ENCODE results near the gene KIF3B. TPM values are rescaled to one million over a fixed set of nuclear protein-coding genes. Genes with fewer than 3 reads are reported as not detected.

The KIF3B gene
- total and polyA plus RNA-seq, 2 of the 13 experiments (the other 11 are each of a cell fraction or from before 2014, with no cell fraction given) = 23.6 to 28.8 TPM

DNA sequence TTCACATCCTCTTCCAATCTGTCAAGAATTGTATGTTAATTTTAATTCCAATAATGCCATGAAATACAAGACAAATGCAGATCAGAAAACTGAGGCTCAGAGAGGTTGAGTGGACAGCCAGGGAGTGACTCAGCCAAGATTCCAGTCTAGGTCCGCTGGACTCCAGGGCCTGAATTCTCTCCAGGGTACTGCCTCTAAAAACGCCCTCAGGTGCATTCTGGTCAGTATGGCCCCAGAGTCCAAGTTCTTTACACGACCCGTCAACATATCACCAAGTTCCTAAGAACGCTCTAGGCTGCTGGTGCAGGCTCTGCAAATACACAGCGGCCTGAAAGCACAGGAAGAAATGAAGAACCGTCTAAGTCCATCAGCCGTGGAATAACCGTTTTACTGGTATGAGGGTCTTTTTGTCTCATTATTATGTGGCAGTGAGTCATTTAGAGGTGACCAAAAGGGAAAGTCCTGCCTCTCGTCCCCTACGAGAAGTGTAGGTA is 80.0 kb downstream of the KIF3B start (continued):
- peak; percentile 90; the same call in 1 of the 2 replicates for TF ChIP-seq AKNA (CRISPR knock-in tag; IDR thresholded peaks at IDR 0.05; ENCODE audit: borderline replicate concordance)
- TF ChIP-seq CHD4 (IDR thresholded peaks at IDR 0.05; ENCODE audit: borderline replicate concordance, low read length) = peak; percentile 88; the same call in 1 of the 2 replicates
- TF ChIP-seq ZNF20 (CRISPR knock-in tag; IDR thresholded peaks at IDR 0.05) = no peak
- no peak for TF ChIP-seq SPEN (CRISPR knock-in tag; IDR thresholded peaks at IDR 0.05; ENCODE audit: low read depth)
- no peak for TF ChIP-seq GATA4 (IDR thresholded peaks at IDR 0.05; ENCODE audit: borderline replicate concordance, low read depth)
- TF ChIP-seq CC2D1A (CRISPR knock-in tag; IDR thresholded peaks at IDR 0.05) = peak; percentile 95; the same call in 1 of the 2 replicates
- TF ChIP-seq ZNF746 (CRISPR knock-in tag; IDR thresholded peaks at IDR 0.05) = no peak; the same call in 1 of the 2 replicates
- peak; percentile 29 for TF ChIP-seq ZFP36 (IDR thresholded peaks at IDR 0.05; ENCODE audit: borderline replicate concordance, low read depth, low read length, partially characterized antibody)
- TF ChIP-seq POLR2AphosphoS2 (IDR thresholded peaks at IDR 0.05; ENCODE audit: low read depth, low read length) = no peak
- no peak for TF ChIP-seq EP300 (IDR thresholded peaks at IDR 0.05; ENCODE audit: low read depth in 2 of 2, low read length in 2 of 2)
- no peak for TF ChIP-seq EP300 (CRISPR knock-in tag; IDR thresholded peaks at IDR 0.05; ENCODE audit: borderline replicate concordance)
- TF ChIP-seq ZNF614 (CRISPR knock-in tag; IDR thresholded peaks at IDR 0.05; ENCODE audit: borderline replicate concordance) = no peak
- TF ChIP-seq SP4 (CRISPR knock-in tag; IDR thresholded peaks at IDR 0.05) = no peak
- TF ChIP-seq, protein P1, sequence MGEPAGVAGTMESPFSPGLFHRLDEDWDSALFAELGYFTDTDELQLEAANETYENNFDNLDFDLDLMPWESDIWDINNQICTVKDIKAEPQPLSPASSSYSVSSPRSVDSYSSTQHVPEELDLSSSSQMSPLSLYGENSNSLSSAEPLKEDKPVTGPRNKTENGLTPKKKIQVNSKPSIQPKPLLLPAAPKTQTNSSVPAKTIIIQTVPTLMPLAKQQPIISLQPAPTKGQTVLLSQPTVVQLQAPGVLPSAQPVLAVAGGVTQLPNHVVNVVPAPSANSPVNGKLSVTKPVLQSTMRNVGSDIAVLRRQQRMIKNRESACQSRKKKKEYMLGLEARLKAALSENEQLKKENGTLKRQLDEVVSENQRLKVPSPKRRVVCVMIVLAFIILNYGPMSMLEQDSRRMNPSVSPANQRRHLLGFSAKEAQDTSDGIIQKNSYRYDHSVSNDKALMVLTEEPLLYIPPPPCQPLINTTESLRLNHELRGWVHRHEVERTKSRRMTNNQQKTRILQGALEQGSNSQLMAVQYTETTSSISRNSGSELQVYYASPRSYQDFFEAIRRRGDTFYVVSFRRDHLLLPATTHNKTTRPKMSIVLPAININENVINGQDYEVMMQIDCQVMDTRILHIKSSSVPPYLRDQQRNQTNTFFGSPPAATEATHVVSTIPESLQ (CRISPR knock-in tag; conservative IDR thresholded peaks at IDR 0.05) = no peak
- TF ChIP-seq PRMT3 (CRISPR knock-in tag; IDR thresholded peaks at IDR 0.05; ENCODE audit: borderline replicate concordance, low read depth) = 0 out of 2 replicates have a peak, but pooled peaks have one; percentile 29
- TF ChIP-seq FOSL1 (CRISPR knock-in tag; IDR thresholded peaks at IDR 0.05; ENCODE audit: borderline replicate concordance) = no peak
- TF ChIP-seq ZNF251 (CRISPR knock-in tag; IDR thresholded peaks at IDR 0.05) = no peak
- TF ChIP-seq, protein P2, sequence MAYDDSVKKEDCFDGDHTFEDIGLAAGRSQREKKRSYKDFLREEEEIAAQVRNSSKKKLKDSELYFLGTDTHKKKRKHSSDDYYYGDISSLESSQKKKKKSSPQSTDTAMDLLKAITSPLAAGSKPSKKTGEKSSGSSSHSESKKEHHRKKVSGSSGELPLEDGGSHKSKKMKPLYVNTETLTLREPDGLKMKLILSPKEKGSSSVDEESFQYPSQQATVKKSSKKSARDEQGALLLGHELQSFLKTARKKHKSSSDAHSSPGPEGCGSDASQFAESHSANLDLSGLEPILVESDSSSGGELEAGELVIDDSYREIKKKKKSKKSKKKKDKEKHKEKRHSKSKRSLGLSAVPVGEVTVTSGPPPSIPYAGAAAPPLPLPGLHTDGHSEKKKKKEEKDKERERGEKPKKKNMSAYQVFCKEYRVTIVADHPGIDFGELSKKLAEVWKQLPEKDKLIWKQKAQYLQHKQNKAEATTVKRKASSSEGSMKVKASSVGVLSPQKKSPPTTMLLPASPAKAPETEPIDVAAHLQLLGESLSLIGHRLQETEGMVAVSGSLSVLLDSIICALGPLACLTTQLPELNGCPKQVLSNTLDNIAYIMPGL (CRISPR knock-in tag; IDR thresholded peaks at IDR 0.05; ENCODE audit: borderline replicate concordance in 1 of 2, low read depth in 1 of 2) = no peak; a peak in 1 of 4 replicates
- TF ChIP-seq ZNF101 (CRISPR knock-in tag; IDR thresholded peaks at IDR 0.05; ENCODE audit: borderline replicate concordance, low read depth) = 0 out of 2 replicates have a peak, but pooled peaks have one; percentile 7
- no peak for TF ChIP-seq ARNT2 (CRISPR knock-in tag; IDR thresholded peaks at IDR 0.05; ENCODE audit: low read depth)
